HG02840 (cell line): ENCODE data around the gene NELFCD.
"Not testable (repeated sequence)": the region's sequence is repeated elsewhere in the genome, so short reads cannot be mapped to it uniquely, and the experiment has no call there.

Experiments used
- ATAC-seq: cut with Tn5 transposase; IDR thresholded peaks from one replicate; pipeline ENCODE4 v1.9.1; 2021; ENCODE audit warnings: mild to moderate bottlenecking, moderate library complexity, moderate number of reproducible peaks; ENCODE audit not compliant: unreplicated experiment, low FRiP score

NELFCD gene

DNA sequence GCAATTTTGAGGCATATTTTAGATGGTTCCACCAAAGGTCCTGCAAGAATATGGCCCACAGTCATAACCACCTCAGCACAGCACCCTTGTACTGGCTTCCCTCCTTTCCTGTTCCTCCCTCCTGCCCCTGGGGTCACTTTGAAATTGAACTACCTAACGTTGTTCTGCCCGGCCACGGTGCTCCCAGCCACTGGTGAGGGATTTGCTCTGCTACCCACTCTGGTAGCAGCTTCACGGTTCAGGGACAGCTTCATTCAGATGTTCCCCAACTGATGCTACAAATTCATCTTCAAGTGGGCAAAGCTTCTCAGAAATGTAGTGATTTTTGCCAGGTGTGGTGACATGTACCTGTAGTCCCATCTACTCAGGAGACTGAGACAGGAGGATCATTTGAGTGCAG is 7.9 kb upstream of the NELFCD start:
- ATAC-seq = no peak

DNA sequence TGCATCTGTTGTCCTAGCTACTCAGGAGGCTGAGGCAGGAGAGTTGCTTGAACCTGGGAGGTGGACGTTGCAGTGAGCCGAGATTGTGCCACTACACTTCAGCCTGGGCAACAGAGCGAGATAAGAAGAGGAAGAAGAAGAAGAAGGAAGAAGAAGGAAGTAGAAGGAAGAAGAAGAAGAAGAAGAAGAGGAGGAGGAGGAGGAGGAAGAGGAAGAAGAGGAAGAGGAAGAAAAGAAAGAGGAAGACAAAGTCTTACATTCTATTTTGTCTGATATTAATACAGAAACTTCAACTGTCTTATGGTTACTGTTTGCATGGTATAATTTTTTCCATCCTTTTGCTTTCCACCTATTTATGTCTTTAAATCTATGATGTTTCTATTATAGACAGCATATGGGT is 7.2 kb upstream of the NELFCD start:
- ATAC-seq = no peak

DNA sequence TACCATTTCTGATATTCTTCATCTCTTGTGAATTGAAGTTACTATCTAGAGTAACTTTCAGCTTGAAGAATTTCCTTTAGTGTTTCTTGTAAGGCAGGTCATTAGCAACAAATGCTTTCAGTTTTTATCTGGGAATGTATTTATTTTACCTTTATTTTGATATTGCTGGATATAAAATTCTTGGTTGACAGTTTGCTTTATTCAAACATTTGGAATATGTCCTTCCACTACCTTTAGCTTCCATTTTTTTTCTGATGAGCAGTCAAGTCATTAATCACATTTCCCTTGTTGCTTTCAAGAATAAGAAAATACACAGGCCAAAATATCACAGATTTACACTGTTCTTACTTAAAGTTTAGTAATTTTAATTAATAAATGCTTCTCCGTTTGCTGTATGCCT is 5.7 kb upstream of the NELFCD start:
- no peak for ATAC-seq

DNA sequence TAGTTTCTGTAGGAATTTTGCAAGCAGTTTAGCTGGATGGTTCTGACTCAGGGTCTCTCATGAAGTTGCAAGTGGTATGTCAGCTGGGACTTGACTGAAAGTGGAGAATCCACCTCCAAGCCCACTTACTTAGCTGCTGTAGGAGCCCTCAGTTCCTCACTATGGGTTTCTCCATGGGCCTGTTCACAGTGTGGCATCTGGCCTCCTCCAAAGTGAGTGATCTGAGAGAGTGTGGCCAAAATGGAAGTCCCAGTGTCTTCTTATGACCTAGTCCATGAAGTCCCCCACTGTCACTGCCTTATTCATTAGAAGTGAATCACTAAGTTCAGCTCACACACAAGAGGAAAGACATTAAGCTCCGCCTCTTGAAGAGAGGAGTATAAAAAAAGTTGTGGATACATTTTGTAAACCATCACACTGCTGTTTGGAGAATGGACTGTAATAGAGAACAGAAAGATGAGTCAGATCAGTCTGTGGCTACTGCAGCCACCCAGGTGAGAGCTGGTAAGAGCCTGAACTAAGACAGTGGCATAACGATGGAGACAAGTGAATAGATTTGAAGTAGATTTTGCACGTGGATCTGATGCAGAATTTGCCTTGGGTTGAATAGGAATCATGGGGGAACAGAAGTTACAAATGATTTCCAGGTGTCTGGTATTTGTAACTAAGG is 4.9 kb upstream of the NELFCD start:
- no peak for ATAC-seq

DNA sequence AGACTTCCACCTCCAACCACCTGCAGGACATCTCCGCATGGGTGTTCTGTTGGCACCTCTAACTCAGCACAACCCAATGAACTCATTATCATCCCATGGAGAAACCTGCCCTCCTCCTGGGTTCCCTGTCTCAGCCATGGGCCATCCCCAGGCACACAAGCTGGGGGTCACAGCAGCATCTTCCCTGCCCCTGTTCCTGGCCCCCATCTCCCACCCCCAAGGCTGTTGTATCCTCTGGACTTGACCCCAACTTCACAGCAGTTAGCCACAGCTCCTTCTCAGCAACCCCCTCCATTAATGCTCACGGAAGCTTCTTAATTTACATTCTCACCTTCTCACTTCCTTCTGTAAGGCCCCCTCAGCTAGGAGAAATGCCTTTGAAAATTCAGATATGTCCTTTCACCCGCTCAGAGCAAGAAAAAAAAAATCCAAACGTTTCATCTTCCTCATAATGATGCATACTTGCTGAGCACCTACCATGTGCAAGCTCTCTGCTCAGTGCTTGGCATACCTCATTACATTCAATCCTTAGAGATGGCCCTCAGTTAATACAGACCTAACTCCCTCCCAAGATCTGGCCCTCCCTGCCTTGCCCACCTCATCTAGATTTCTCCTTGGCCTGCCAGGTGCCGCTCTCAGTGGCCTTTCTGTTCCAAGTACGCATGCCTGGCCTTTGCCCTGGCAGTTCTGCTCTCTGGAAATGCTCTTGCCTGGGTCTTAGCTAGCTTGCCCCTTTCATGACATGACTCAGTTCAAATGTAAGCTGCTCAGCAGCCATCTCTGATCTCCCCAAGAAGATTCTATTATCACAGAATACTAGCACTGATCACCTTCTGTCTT is 2.5 kb upstream of the NELFCD start:
- ATAC-seq = no peak

DNA sequence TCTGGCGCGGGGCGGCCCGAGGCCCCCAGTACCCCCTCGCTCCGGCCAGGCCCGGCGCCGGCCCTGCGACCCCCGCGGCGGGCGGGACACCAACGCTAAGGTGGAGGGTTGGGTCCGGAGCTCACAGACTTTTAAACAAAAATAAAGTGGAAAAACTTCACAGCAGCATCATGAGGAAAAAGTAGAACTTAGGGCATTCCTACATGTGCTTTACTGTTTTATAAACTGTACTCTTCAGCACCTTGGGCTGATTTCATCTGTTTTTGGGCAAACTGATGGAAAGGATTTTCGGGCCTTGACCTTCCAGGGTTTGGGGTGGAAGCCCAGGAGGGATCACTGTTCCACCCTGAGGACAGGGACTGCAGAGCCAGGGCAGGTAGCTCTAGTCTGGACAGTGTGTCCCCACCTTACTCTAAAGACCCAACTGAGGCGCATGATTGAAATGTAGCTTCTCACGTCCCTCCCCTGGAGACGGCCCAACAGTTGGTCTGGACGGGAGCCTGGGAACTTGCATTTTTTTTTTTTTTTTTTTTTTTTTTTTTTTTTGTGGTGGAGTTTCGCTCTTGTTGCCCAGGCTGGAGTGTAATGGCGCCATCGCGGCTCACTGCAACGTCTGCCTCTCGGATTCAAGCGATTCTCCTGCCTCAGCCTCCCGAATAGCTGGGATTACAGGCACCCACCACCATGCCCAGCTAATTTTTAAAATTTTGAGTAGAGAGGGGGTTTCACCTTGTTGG is 740 bp downstream of the NELFCD start:
- peak; percentile 1 for ATAC-seq

- ATAC-seq = no peak
These were observed 1.5 kb downstream of the NELFCD start for GRCh38 chr20:58982406-58983114.

DNA sequence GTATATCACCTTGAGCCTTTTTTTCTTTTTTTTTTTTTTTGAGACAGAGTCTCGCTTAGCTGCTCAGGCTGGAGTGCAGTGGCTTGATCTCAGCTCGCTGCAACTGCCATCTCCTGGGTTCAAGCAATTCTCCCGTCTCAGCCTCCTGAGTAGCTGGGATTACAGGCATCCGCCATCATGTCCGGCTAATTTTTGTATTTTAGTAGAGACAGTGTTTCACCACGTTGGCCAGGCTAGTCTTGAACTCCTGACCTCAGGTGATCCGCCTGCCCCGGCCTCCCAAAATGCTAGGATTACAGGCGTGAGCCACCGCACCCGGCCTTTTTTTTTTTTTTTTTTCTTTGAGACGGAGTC is 2.0 kb downstream of the NELFCD start:
- ATAC-seq = not testable (repeated sequence)

GRCh38 chr20:58984691-58985090 is 3.6 kb downstream of the NELFCD start:
- ATAC-seq = no peak

GRCh38 chr20:58985656-58986055 is 4.6 kb downstream of the NELFCD start:
- no peak for ATAC-seq

DNA sequence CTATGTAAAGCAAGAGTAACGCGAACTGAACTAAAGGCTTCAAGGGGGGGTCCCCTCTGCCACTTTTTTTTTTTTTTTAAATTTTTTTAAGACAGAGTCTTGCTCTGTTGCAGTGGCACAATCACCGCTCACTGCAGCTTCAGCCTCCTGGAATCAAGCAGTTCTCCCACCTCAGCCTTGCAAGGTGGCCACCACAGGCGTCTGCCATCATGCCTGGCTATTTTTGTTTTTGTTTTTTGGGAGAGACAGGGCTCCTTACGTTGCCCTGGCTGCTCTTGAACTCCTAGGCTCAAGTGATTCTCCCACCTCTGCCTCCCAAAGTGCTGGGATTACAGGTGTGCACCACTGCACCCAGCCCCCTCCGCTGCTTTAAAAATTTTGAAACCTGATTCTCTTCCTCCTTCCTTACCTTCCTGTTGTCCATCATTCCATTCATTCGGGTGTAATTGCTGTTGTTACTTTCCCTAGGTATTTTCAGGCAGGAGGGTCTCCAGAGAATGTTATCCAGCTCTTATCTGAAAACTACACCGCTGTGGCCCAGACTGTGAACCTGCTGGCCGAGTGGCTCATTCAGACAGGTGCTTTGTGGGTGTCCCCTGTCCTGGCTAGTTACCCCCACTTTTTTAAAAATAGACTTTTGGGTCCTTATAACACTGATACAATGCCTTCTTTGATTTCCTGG is 5.4 kb downstream of the NELFCD start:
- no peak for ATAC-seq

GRCh38 chr20:58986968-58987517 is 6.0 kb downstream of the NELFCD start:
- no peak for ATAC-seq

- no peak for ATAC-seq
These were observed 6.9 kb downstream of the NELFCD start for GRCh38 chr20:58987790-58988564.

GRCh38 chr20:58988565-58988882 is 7.5 kb downstream of the NELFCD start:
- ATAC-seq = no peak

DNA sequence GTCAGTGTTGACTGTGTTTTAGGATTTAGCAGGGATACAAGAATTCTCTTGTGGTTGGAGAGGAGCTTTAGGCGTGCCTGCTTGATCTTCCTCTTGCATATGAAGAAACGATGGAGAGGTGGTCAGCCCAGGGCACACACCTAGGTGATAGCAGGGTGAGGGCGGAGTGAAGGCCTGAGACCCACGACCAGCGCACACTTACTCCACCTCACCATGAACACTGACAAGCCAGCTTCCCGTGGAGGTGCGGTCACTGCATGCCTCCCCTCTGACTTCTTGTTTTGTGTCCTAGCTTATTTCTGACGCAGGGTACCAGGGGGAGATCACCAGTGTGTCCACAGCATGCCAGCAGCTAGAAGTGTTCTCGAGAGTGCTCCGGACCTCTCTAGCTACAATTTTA is 8.1 kb downstream of the NELFCD start:
- no peak for ATAC-seq

- ATAC-seq = no peak
These were observed 9.8 kb downstream of the NELFCD start for GRCh38 chr20:58990651-58991445.

GRCh38 chr20:58991715-58992114 is 10.7 kb downstream of the NELFCD start:
- no peak for ATAC-seq

DNA sequence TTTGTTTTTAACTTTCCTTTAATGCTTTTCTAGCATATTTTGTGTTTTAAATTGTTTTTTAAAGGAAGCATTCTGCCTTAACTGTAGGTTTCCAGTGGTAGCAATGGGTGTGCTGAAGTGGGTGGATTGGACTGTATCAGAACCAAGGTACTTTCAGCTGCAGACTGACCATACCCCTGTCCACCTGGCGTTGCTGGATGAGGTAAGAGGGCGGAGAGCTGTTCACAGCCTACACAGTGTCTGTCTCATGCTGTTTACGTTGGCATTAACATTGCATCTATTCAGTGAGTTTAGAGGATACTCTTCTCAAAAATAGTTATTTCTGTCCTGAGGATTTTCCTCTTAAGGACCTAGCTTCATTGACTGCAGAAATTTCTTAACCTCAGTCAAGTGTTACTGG is 11.9 kb downstream of the NELFCD start:
- no peak for ATAC-seq
